ENCODE results near the gene PIGM. TPM values are rescaled to one million over a fixed set of nuclear protein-coding genes. Genes with fewer than 3 reads are reported as not detected.

PIGM gene
- polyA plus RNA-seq, 1 experiment: 6.6 TPM

- no peaks in the 10 kb centered on the region for H3K9me3 ChIP-seq (ENCODE audit: control insufficient read depth, insufficient read depth, low read length)
- POLR2A ChIA-PET: no interaction called here
- DNase-seq (ENCODE audit: low read depth, low spot score): no peak
- H3K27ac ChIP-seq (ENCODE audit: low read depth, low read length): no peak overlapping the region
- CTCF ChIA-PET: no interaction called here
- TF ChIP-seq, protein P1, sequence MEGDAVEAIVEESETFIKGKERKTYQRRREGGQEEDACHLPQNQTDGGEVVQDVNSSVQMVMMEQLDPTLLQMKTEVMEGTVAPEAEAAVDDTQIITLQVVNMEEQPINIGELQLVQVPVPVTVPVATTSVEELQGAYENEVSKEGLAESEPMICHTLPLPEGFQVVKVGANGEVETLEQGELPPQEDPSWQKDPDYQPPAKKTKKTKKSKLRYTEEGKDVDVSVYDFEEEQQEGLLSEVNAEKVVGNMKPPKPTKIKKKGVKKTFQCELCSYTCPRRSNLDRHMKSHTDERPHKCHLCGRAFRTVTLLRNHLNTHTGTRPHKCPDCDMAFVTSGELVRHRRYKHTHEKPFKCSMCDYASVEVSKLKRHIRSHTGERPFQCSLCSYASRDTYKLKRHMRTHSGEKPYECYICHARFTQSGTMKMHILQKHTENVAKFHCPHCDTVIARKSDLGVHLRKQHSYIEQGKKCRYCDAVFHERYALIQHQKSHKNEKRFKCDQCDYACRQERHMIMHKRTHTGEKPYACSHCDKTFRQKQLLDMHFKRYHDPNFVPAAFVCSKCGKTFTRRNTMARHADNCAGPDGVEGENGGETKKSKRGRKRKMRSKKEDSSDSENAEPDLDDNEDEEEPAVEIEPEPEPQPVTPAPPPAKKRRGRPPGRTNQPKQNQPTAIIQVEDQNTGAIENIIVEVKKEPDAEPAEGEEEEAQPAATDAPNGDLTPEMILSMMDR (IDR thresholded peaks at IDR 0.05; ENCODE audit: low read depth, low read length): no peak
- peaks cover 29% of the 10 kb centered on the region for H3K27me3 ChIP-seq (ENCODE audit: control insufficient read depth, insufficient read depth, low read length)
- H3K4me3 ChIP-seq (ENCODE audit: low read depth, low read length): no peak overlapping the region
Measured at GRCh38 chr1:159980076-159980475, 51.7 kb downstream of the PIGM start.

- H3K27ac ChIP-seq (ENCODE audit: low read depth, low read length): no peak overlapping the region
- no peak overlapping the region for H3K4me3 ChIP-seq (ENCODE audit: low read depth, low read length)
- POLR2A ChIA-PET: interaction anchor here (0.7 kb wide), 1 partner anchor 71 kb away, joined by 5 read pairs; no protein-coding TSS in a partner anchor
- DNase-seq (ENCODE audit: low read depth, low spot score): peak; percentile 41
- CTCF ChIA-PET: interaction anchor here (0.6 to 1.5 kb wide), 4 partner anchors 18 to 398 kb away, joined by 3 to 4 read pairs (median 4); no protein-coding TSS in a partner anchor
- TF ChIP-seq, protein P1 (IDR thresholded peaks at IDR 0.05; ENCODE audit: low read depth, low read length): no peak
- H3K27me3 ChIP-seq (ENCODE audit: control insufficient read depth, insufficient read depth, low read length): peaks cover 32% of the 10 kb centered on the region
- no peaks in the 10 kb centered on the region for H3K9me3 ChIP-seq (ENCODE audit: control insufficient read depth, insufficient read depth, low read length)
Measured at GRCh38 chr1:159979257-159979656, 52.5 kb downstream of the PIGM start.

DNA sequence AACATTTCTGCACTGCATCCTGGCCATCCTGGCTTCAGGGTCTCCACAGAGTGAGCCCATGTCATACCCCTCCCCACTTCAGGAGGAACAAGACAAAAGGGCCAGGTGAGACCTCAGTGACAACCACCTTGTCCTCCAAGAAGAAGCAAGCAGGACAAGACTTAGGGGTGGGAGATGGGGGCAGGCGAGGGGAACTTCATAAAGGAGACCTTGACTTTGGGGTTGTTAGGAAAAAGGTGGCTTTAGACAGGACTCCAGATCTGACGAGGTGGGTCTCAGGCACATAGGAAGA lies 53.7 kb downstream of the PIGM start:
- TF ChIP-seq, protein P1 (IDR thresholded peaks at IDR 0.05; ENCODE audit: low read depth, low read length): no peak

DNA sequence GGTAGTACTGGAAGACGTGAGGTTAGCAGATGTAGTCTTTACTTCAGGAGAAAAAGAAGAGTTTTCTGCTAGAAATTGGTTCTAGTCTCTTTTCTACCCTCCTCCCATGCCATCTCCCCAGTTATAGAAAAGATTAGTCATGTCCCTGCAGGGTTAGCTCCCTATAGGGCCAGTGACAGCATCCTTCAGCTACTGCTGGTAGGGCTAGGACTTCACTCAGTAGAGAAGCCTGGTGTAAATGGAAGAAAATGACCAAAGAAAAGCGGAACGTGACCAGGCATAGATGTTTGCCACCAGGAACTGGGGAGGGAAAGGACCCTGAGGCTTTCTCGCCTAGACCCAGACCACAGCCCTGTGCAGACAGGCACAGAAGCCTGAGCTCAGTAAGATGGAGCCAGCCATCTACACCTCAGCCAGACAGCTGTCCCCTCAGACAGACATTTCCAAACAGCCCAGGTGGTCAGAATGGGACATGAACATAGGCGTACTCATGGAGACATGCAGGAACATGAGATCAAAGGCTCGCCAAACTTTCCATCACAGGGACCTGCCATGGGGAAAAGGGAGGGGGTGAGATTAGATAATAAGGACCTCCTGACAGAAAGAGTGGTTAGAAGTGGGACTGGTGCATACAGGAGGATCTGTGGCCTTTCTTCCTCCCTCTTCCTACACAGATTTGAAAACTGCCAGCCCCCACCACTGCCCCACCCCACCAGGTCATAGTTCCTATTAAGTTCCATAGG lies 54.3 kb downstream of the PIGM start:
- no peak overlapping the region for H3K27ac ChIP-seq (ENCODE audit: low read depth, low read length)
- H3K27me3 ChIP-seq (ENCODE audit: control insufficient read depth, insufficient read depth, low read length): peaks cover 28% of the 10 kb centered on the region
- no peak for DNase-seq (ENCODE audit: low read depth, low spot score)
- TF ChIP-seq, protein P1 (IDR thresholded peaks at IDR 0.05; ENCODE audit: low read depth, low read length): no peak
- POLR2A ChIA-PET: no interaction called here
- H3K9me3 ChIP-seq (ENCODE audit: control insufficient read depth, insufficient read depth, low read length): no peaks in the 10 kb centered on the region
- no peak overlapping the region for H3K4me3 ChIP-seq (ENCODE audit: low read depth, low read length)
- CTCF ChIA-PET: interaction anchor here (1.4 kb wide), 1 partner anchor 30 kb away, joined by 8 read pairs; no protein-coding TSS in a partner anchor

More for the DNA sequence above, 53.7 kb downstream of the PIGM start:
- POLR2A ChIA-PET: no interaction called here
- CTCF ChIA-PET: no interaction called here
- Histone ChIP-seq H3K27me3 (ENCODE audit: control insufficient read depth, insufficient read depth, low read length) (peaks cover 28% of the 10 kb centered on the region), H3K4me3 (ENCODE audit: low read depth, low read length) (no peak overlapping the region), H3K27ac (ENCODE audit: low read depth, low read length) (no peak overlapping the region), H3K9me3 (ENCODE audit: control insufficient read depth, insufficient read depth, low read length) (no peaks in the 10 kb centered on the region)
- DNase-seq (ENCODE audit: low read depth, low spot score): no peak

Other genes starting within 250 kb of the PIGM start
- gene FCRL6, start 229.6 kb downstream of the PIGM start, polyA plus RNA-seq (2011; rRNA removed): not detected in 2 replicates
- gene SLAMF8, start 205.1 kb downstream of the PIGM start, polyA plus RNA-seq (2011; rRNA removed): not detected in 2 replicates
- gene VSIG8, start 169.3 kb downstream of the PIGM start, polyA plus RNA-seq (2011; rRNA removed): not detected in 2 replicates
- 0.29 and 0.51 TPM in 2 replicates for gene CFAP45, start 131.8 kb downstream of the PIGM start, polyA plus RNA-seq (2011; rRNA removed)
- gene TAGLN2, start 106.5 kb downstream of the PIGM start, polyA plus RNA-seq (2011; rRNA removed): 400 and 472 TPM in 2 replicates
- not detected in 2 replicates for gene IGSF9, start 86.4 kb downstream of the PIGM start, polyA plus RNA-seq (2011; rRNA removed)
- 0.11 TPM in 1 of 2 replicates, not detected in the other for gene SLAMF9, start 77.8 kb downstream of the PIGM start, polyA plus RNA-seq (2011; rRNA removed)
- not detected in 2 replicates for gene KCNJ10, start 38.2 kb upstream of the PIGM start, polyA plus RNA-seq (2011; rRNA removed)
- gene KCNJ9, start 49.5 kb upstream of the PIGM start, polyA plus RNA-seq (2011; rRNA removed): not detected in 2 replicates
- 12.7 and 18.8 TPM in 2 replicates for gene IGSF8, start 66.6 kb upstream of the PIGM start, polyA plus RNA-seq (2011; rRNA removed)
- 6.2 and 6.5 TPM in 2 replicates for gene ATP1A2, start 83.8 kb upstream of the PIGM start, polyA plus RNA-seq (2011; rRNA removed)
- gene ATP1A4, start 119.6 kb upstream of the PIGM start, polyA plus RNA-seq (2011; rRNA removed): not detected in 2 replicates
- 0.17 and 0.20 TPM in 2 replicates for gene CASQ1, start 158.6 kb upstream of the PIGM start, polyA plus RNA-seq (2011; rRNA removed)
- 512 and 555 TPM in 2 replicates for gene PEA15, start 173.4 kb upstream of the PIGM start, polyA plus RNA-seq (2011; rRNA removed)
- gene DCAF8, start 230.6 kb upstream of the PIGM start, polyA plus RNA-seq (2011; rRNA removed): 108 and 111 TPM in 2 replicates